Left ventricle myocardium inferior (tissue), 1 donor: ENCODE measurements around the gene NEK10. TPM values are rescaled to one million over a fixed set of nuclear protein-coding genes. Genes with fewer than 3 reads are reported as not detected.

Experiments used
- DNase-seq: peaks from one replicate; pipeline ENCODE4 v3.0.0-alpha.2; 2020
- H3K27ac ChIP-seq: fragments of 200-600 bp; replicated peaks from 2 replicates; pipeline ENCODE4 v1.8.0; 2021
- H3K27me3 ChIP-seq: fragments of 200-600 bp; 2 replicates; pipeline ENCODE4 v1.8.0; 2021; ENCODE audit warnings: low read depth
- H3K36me3 ChIP-seq: fragments of 200-600 bp; 2 replicates; pipeline ENCODE4 v1.8.0; 2021
- H3K4me1 ChIP-seq: fragments of 200-600 bp; 2 replicates; pipeline ENCODE4 v1.8.0; 2021
- H3K4me3 ChIP-seq: fragments of 200-600 bp; 2 replicates; pipeline ENCODE4 v1.8.0; 2021; ENCODE audit warnings: mild to moderate bottlenecking, moderate library complexity
- H3K9me3 ChIP-seq: fragments of 200-600 bp; replicated peaks from 2 replicates; pipeline ENCODE4 v1.8.0; 2021
- intact Hi-C: fragments of 100-400 bp; cut with micrococcal nuclease; formaldehyde crosslinking; loops from one replicate; pipeline ENCODE4 v1.11.0; 2022
- total RNA-seq: library from RNA; stranded (reverse); fragmentation: NEBNext Ultra II Directional; extraction: Animal tissue kit (Norgen Biotek cat#: 25700); gene quantifications from one replicate; pipeline ENCODE4 v1.2.1, GENCODE V29; 2021
- TF ChIP-seq, protein P1 (sequence below): fragments of 200-600 bp; IDR thresholded peaks from 2 replicates; pipeline ENCODE4 v1.8.0; 2021; ENCODE audit warnings: antibody characterized with exemption, mild to moderate bottlenecking, borderline replicate concordance
- donor health status: DM: no; HTN: yes; CAD: no; lungs with severe emphysema.

Gene NEK10
- total RNA-seq, 1 donor from 2014 or later, result 11.5 TPM

DNA sequence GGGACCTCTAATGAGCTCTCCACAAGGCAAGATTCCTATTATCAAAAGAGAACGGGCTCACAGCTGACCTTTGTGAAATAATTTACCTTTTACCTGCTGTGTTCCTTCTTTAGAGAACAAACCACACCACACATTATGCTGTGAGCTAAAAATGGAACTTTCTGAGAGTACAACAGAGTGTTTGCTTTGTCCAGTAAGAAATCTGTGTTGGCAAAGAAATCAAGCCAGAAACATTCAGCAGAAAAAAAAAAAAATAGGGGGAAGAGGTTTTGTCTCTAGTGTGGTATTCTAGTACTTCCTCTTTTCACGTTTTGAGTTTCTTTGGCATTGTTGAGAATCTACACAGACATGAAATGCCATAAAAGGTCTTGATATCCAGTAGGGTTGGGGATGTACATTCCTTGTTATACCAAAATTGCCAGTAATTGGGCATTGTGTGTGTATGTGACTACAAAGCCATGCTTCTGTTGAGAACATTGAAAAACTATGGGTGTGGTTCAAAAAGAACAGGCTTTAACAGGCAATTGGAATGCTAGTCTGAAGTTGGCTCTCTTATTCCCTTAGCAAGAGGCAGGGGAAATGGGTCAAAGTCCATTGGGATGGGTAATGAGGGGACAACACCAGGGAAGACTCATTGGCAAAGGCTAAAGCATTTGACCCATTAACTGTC, 273.5 kb downstream of the NEK10 start:
- DNase-seq, result no peak
- no peaks in the 10 kb centered on the region for H3K36me3 ChIP-seq
- TF ChIP-seq, protein P1, sequence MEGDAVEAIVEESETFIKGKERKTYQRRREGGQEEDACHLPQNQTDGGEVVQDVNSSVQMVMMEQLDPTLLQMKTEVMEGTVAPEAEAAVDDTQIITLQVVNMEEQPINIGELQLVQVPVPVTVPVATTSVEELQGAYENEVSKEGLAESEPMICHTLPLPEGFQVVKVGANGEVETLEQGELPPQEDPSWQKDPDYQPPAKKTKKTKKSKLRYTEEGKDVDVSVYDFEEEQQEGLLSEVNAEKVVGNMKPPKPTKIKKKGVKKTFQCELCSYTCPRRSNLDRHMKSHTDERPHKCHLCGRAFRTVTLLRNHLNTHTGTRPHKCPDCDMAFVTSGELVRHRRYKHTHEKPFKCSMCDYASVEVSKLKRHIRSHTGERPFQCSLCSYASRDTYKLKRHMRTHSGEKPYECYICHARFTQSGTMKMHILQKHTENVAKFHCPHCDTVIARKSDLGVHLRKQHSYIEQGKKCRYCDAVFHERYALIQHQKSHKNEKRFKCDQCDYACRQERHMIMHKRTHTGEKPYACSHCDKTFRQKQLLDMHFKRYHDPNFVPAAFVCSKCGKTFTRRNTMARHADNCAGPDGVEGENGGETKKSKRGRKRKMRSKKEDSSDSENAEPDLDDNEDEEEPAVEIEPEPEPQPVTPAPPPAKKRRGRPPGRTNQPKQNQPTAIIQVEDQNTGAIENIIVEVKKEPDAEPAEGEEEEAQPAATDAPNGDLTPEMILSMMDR, result no peak
- peaks cover 14% of the 10 kb centered on the region for H3K4me1 ChIP-seq
- no peaks in the 10 kb centered on the region for H3K9me3 ChIP-seq
- H3K27me3 ChIP-seq, result no peaks in the 10 kb centered on the region
- H3K4me3 ChIP-seq, result no peak overlapping the region
- no peak overlapping the region for H3K27ac ChIP-seq
- intact Hi-C loops, result no loop called here

DNA sequence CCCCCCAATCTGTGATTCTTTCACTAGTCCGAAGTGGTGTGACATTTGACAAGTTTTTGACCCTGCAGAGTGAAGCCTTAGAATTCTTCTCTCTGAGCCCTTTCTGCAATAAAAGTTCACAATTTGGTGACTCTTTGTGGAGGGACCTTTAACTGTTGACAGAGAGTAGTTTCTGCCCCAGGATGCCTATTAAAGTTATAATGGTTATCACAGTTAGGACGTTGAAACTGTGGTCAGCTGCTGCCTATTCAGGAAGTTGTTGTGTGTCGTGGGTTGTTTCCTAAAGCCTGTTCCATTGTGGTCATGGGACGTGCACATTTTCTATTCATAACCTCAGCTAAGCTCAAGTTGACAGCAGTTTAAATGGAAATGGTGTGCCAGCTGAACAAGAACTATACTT, 274.5 kb downstream of the NEK10 start:
- H3K4me3 ChIP-seq, result no peak overlapping the region
- intact Hi-C loops, result no loop called here
- H3K9me3 ChIP-seq, result no peaks in the 10 kb centered on the region
- no peak for DNase-seq
- TF ChIP-seq, protein P1, result no peak
- H3K27me3 ChIP-seq, result no peaks in the 10 kb centered on the region
- H3K4me1 ChIP-seq, result peaks cover 23% of the 10 kb centered on the region
- no peak overlapping the region for H3K27ac ChIP-seq
- no peaks in the 10 kb centered on the region for H3K36me3 ChIP-seq

DNA sequence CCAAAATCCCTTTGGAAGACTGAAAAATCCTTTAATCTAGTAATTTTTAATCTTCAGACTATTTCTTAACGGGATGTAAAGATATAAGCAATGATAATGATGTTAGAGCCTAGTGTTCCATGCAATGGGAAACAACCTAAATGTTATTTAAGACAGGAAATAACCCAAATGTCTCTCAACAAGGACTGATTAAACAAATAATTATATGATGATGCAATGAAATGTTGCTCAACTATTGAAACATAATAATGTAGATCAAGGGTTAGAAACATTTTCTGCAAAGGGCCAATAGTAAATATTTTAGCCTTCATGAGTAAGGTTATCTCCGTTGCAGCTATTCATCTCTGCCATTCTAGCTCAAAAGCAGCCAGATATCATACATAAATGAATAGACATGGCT, 275.4 kb downstream of the NEK10 start:
- H3K9me3 ChIP-seq, result no peaks in the 10 kb centered on the region
- intact Hi-C loops, result no loop called here
- H3K4me1 ChIP-seq, result peaks cover 33% of the 10 kb centered on the region
- H3K27ac ChIP-seq, result no peak overlapping the region
- DNase-seq, result no peak
- no peaks in the 10 kb centered on the region for H3K27me3 ChIP-seq
- no peaks in the 10 kb centered on the region for H3K36me3 ChIP-seq
- no peak overlapping the region for H3K4me3 ChIP-seq
- TF ChIP-seq, protein P1, result no peak

DNA sequence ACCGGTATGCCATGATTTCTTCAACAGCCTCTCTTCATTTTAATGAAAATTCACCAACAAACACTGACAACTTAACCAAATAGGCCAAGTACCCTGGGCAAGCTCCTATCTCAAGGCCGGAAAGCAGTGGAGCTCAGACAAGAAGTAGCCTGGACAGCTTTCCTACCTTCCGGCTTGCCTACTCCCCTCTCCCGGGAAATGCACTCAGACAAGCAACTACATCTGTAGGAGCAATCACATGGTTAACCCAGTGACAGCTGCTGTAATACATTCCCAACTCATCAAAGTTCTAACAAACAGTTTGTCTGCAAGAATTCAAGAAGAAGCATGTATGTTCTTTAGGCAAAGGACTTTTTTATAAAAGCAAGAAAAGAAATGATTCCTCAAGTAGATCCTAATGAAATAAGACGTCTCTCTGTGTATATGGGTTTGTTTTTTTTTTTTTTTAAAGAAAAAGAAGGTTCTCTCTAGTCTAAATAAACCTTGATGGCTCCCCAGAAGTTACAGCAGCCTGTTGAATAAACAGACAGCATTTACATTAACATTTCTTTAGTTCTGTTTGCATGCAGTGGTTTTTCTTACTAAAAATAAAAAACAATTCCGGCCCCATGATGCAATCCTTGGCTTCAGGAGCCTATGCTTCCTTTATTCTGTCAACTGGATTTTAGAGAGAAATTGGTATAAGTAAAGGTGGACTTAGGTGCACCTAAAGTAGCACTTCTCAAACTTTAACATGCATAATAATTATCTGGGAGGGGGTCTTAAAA, 278.7 kb downstream of the NEK10 start:
- H3K27me3 ChIP-seq, result no peaks in the 10 kb centered on the region
- no peaks in the 10 kb centered on the region for H3K9me3 ChIP-seq
- peaks cover 34% of the 10 kb centered on the region for H3K4me1 ChIP-seq
- H3K36me3 ChIP-seq, result no peaks in the 10 kb centered on the region
- intact Hi-C loops, result no loop called here
- no peak overlapping the region for H3K4me3 ChIP-seq
- DNase-seq, result no peak
- no peak overlapping the region for H3K27ac ChIP-seq
- TF ChIP-seq, protein P1, result no peak

DNA sequence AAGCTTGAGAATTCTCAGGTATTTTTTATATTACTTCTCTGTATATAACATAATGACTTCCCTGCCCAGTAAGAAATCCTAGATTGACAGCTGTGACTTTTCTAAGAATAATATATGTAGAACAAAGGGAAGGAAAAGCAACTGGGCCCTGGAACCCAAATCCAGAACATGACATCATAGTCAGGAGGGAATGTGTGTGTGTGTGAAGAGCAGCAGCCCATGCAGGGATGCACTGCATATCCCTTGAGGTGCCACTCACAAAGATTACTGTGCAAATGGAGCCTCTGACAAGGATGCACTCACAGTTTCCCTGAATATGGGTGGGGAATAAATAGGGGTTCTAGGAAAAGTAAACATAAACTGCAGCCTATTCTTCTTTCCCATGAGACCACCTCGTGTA, 279.5 kb downstream of the NEK10 start:
- TF ChIP-seq, protein P1, result no peak
- no peaks in the 10 kb centered on the region for H3K9me3 ChIP-seq
- intact Hi-C loops, result no loop called here
- no peak overlapping the region for H3K27ac ChIP-seq
- no peak for DNase-seq
- no peak overlapping the region for H3K4me3 ChIP-seq
- no peaks in the 10 kb centered on the region for H3K36me3 ChIP-seq
- no peaks in the 10 kb centered on the region for H3K27me3 ChIP-seq
- H3K4me1 ChIP-seq, result peaks cover 27% of the 10 kb centered on the region
